B cell (primary cell): Measurements from ENCODE around the gene RPL41. TPM values are rescaled to one million over a fixed set of nuclear protein-coding genes. Genes with fewer than 3 reads are reported as not detected.

ENCODE experiments used
- ATAC-seq: fragments of 200-7000 bp; cut with Tn5 transposase; one replicate; pipeline ENCODE4 v1.10.0; 2021; ENCODE audit warnings: low read depth, mild to moderate bottlenecking, moderate number of reproducible peaks, moderate library complexity
- CTCF ChIA-PET: fragments of 350-600 bp; sonication (Branson Sonifier 250); formaldehyde crosslinking; loops from one replicate; lab custom pipeline; 2021; ENCODE audit warnings: antibody characterized with exemption, inconsistent platforms; lab: Charles Lee
- POLR2A ChIA-PET: fragments of 350-600 bp; sonication (Branson Sonifier 250); formaldehyde crosslinking; loops from one replicate; lab custom pipeline; 2021; ENCODE audit warnings: antibody characterized with exemption; lab: Charles Lee
- DNase-seq: peaks from one replicate; pipeline ENCODE4 v3.0.0; 2013
- H2AFZ ChIP-seq: 2 replicates; pipeline ENCODE4 v1.6.1; 2012; ENCODE audit warnings: mild to moderate bottlenecking, low read depth, low read length; ENCODE audit not compliant: insufficient read depth, poor library complexity, severe bottlenecking
- H3K27ac ChIP-seq, 2 donors: 1 replicate in 1 of 2; 2 replicates in 1 of 2; pipeline ENCODE4 v1.5.1; 2012 to 2013; ENCODE audit warnings: low read length in 2 of 2, mild to moderate bottlenecking in 2 of 2, moderate library complexity in 1 of 2
- H3K27me3 ChIP-seq, 4 experiments: fragments of 200-600 bp in 1 of 4; sonication (generic) in 1 of 4; replicated peaks in 1 of 4; 1 replicate in 2 of 4; 2 replicates in 2 of 4; pipeline versions ENCODE4 v1.6.1 to v1.7.0; 2013 to 2016; ENCODE audit warnings: low read length in 3 of 4, mild to moderate bottlenecking in 2 of 4, mixed read lengths in 1 of 4, moderate library complexity in 1 of 4; ENCODE audit not compliant: insufficient read depth in 4 of 4, control insufficient read depth in 3 of 4; ENCODE audit errors: control extremely low read depth in 1 of 4
- H3K36me3 ChIP-seq, 2 experiments: replicated peaks in 1 of 2; 1 replicate in 1 of 2; 2 replicates in 1 of 2; pipeline versions ENCODE4 v1.6.1 to v1.7.1; 2013; ENCODE audit warnings: low read length in 1 of 2; ENCODE audit not compliant: insufficient read depth in 2 of 2, control insufficient read depth in 1 of 2; ENCODE audit errors: control extremely low read depth in 1 of 2, extremely low read depth in 1 of 2
- H3K4me1 ChIP-seq, 2 donors: fragments of 200-600 bp in 1 of 2; sonication (generic) in 1 of 2; 1 replicate in 1 of 2; 2 replicates in 1 of 2; pipeline versions ENCODE4 v1.5.1 to v1.6.1; 2013 to 2017; ENCODE audit warnings: low read length in 2 of 2; ENCODE audit not compliant: control insufficient read depth in 2 of 2, insufficient read depth in 2 of 2
- H3K4me2 ChIP-seq: replicated peaks from 2 replicates; pipeline ENCODE3; 2012; ENCODE audit warnings: mild to moderate bottlenecking, low read depth, low read length; ENCODE audit not compliant: poor library complexity, severe bottlenecking
- H3K4me3 ChIP-seq, 5 experiments: fragments of 200-600 bp in 1 of 5; sonication (generic) in 1 of 5; 1 replicate in 3 of 5; 2 replicates in 2 of 5; pipeline versions ENCODE4 v1.5.1 to v1.7.0; 2011 to 2016; ENCODE audit warnings: low read length in 4 of 5, mild to moderate bottlenecking in 4 of 5, low read depth in 2 of 5, control low read depth in 1 of 5, moderate library complexity in 1 of 5; ENCODE audit not compliant: insufficient read depth in 1 of 5; ENCODE audit errors: control extremely low read depth in 1 of 5, extremely low read depth in 1 of 5
- H3K79me2 ChIP-seq: fragments of 200-600 bp; sonication (generic); one replicate; pipeline ENCODE4 v1.6.0; 2016; ENCODE audit warnings: low read length; ENCODE audit not compliant: control insufficient read depth, insufficient read depth
- H3K9ac ChIP-seq: fragments of 200-600 bp; sonication (generic); 2 replicates; pipeline ENCODE4 v1.6.1; 2017; ENCODE audit warnings: mild to moderate bottlenecking, low read length, moderate library complexity
- H3K9me3 ChIP-seq, 3 donors: one replicate each; pipeline versions ENCODE4 v1.6.1 to v1.7.1; 2013; ENCODE audit warnings: low read length in 2 of 3; ENCODE audit not compliant: control insufficient read depth in 2 of 3, insufficient read depth in 1 of 3; ENCODE audit errors: control extremely low read depth in 1 of 3
- H4K20me1 ChIP-seq: 2 replicates; pipeline ENCODE4 v1.6.0; 2012; ENCODE audit warnings: mild to moderate bottlenecking, low read length; ENCODE audit not compliant: insufficient read depth, control insufficient read depth, poor library complexity, severe bottlenecking
- H3K27ac Mint-ChIP-seq: one replicate; pipeline ENCODE4 v1.8.0; 2021; ENCODE audit warnings: mixed read lengths
- H3K27me3 Mint-ChIP-seq: one replicate; pipeline ENCODE4 v1.8.0; 2021; ENCODE audit warnings: mixed read lengths
- H3K4me1 Mint-ChIP-seq: one replicate; pipeline ENCODE4 v1.8.0; 2021; ENCODE audit warnings: mixed read lengths
- H3K4me3 Mint-ChIP-seq: one replicate; pipeline ENCODE4 v1.8.0; 2021; ENCODE audit warnings: mixed read lengths
- H3K9me3 Mint-ChIP-seq: one replicate; pipeline ENCODE4 v1.8.0; 2022; ENCODE audit warnings: mixed read lengths; ENCODE audit not compliant: insufficient read depth
- EZH2 ChIP-seq: IDR thresholded peaks from 2 replicates; pipeline ENCODE4 v1.6.1; 2012; ENCODE audit warnings: borderline replicate concordance, low read depth, mild to moderate bottlenecking, moderate library complexity, low read length; ENCODE audit not compliant: insufficient read depth, poor library complexity, severe bottlenecking
- WGBS: methylation state at CpG from one replicate; pipeline ENCODE4 v1.1.5; 2013; ENCODE audit warnings: missing lambda C conversion rate; ENCODE audit not compliant: insufficient coverage; 5-methylcytosine and 5-hydroxymethylcytosine counted together
- intact Hi-C: fragments of 100-400 bp; cut with micrococcal nuclease; formaldehyde crosslinking; loops from one replicate; pipeline ENCODE4 v1.10.0; 2022
- polyA plus RNA-seq: library from polyadenylated mRNA; depleted of rRNA; stranded (reverse); fragments of >200 nt; gene quantifications from 2 replicates; pipeline ENCODE4 v1.2.3, GENCODE V29; 2012
- total RNA-seq, 2 donors: library from RNA; stranded (reverse); fragments of 120-200 nt in 1 of 2; gene quantifications; 1 replicate in 1 of 2; 2 replicates in 1 of 2; pipeline versions ENCODE4 v1.2.3 to v1.2.4, GENCODE V29; 2013 to 2022
- TF ChIP-seq, protein P1 (sequence below): fragments of 200-600 bp; IDR thresholded peaks from one replicate; pipeline ENCODE4 v1.8.0; 2022; ENCODE audit warnings: antibody characterized with exemption, mild to moderate bottlenecking

RPL41 gene
- total and polyA plus RNA-seq, 2 donors (not counting 1 experiment from before 2014, with no cell fraction given): 4,738 to 10,371 TPM

DNA sequence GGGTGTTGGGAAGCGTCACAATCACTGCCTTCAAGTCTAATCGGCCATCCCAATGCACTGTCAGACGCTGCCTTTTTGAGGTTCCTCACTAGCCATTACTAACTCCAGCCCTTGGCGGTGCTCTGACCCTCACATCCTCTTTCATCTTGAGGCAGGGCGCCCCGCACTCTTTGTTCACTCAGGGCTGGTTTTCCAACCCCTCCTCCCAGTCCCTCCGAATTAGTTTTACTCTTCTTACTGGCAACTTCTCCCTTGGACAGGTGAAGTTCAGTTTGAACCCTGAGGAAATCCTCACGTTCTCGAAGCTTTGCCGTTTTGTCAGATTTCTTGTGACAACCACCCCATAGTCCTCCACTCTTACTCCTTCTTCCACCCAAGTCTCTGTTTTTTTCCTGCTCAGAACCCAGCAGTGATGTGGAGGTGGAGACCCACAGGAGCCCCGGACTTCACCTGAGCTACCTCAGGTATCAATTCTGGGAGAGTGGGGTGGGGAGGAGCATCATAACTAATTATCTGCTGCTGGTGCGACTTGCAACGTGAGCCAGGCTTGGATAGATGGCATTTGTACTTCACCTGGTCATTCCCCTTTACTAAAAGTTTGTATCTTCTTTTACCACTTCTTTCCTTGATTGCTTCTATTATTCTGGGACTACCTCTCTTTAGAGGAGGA, 2.4 kb downstream of the RPL41 start:
- Histone ChIP-seq H2AFZ (peak overlapping the region; percentile 79), H3K27me3 (no peaks in the 10 kb centered on the region), H3K4me3 (peak overlapping the region; percentile 66 to 97 (median 75)), H4K20me1 (peaks cover 4% of the 10 kb centered on the region), H3K36me3 (peaks cover 0 to 31% of the 10 kb centered on the region in 2 experiments), H3K9me3 (no peaks in the 10 kb centered on the region), H3K27ac (peak overlapping the region; percentile 85 to 94), H3K4me1 (peaks cover 17 to 30% of the 10 kb centered on the region in 2 donors), H3K9ac (peak overlapping the region; percentile 79), H3K79me2 (peaks cover 55% of the 10 kb centered on the region), H3K4me2 (peak overlapping the region; percentile 85)
- Mint-ChIP-seq H3K4me1 (peaks cover 38% of the 10 kb centered on the region), H3K27ac (peak overlapping the region; percentile 99), H3K4me3 (peak overlapping the region; percentile 99), H3K27me3 (no peaks in the 10 kb centered on the region), H3K9me3 (no peaks in the 10 kb centered on the region)
- TF ChIP-seq, protein P1, sequence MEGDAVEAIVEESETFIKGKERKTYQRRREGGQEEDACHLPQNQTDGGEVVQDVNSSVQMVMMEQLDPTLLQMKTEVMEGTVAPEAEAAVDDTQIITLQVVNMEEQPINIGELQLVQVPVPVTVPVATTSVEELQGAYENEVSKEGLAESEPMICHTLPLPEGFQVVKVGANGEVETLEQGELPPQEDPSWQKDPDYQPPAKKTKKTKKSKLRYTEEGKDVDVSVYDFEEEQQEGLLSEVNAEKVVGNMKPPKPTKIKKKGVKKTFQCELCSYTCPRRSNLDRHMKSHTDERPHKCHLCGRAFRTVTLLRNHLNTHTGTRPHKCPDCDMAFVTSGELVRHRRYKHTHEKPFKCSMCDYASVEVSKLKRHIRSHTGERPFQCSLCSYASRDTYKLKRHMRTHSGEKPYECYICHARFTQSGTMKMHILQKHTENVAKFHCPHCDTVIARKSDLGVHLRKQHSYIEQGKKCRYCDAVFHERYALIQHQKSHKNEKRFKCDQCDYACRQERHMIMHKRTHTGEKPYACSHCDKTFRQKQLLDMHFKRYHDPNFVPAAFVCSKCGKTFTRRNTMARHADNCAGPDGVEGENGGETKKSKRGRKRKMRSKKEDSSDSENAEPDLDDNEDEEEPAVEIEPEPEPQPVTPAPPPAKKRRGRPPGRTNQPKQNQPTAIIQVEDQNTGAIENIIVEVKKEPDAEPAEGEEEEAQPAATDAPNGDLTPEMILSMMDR: no peak
- TF ChIP-seq EZH2: no peak
- POLR2A ChIA-PET: interaction anchor here (0.6 to 4.4 kb wide), 15 partner anchors 9 to 381 kb away, joined by 3 to 49 read pairs (median 6); partner anchors contain the start of genes ANKRD52, ESYT1, MYL6 and MYL6B
- CTCF ChIA-PET: interaction anchor here (0.6 to 13.8 kb wide), 40 partner anchors 9 to 992 kb away, joined by 3 to 247 read pairs (median 4); partner anchors contain the start of genes ANKRD52, CNPY2, ERBB3 and ESYT1
- ATAC-seq (no peak), DNase-seq (no peak)
- under 1% methylated on average over 7 of the region's 13 CpGs for WGBS
- intact Hi-C loops: loop anchor here (1.0 to 5.0 kb wide), 20 partner anchors 7 to 1633 kb away; partner anchors contain the start of genes ANKRD52, CDK4, COQ10A and CS

DNA sequence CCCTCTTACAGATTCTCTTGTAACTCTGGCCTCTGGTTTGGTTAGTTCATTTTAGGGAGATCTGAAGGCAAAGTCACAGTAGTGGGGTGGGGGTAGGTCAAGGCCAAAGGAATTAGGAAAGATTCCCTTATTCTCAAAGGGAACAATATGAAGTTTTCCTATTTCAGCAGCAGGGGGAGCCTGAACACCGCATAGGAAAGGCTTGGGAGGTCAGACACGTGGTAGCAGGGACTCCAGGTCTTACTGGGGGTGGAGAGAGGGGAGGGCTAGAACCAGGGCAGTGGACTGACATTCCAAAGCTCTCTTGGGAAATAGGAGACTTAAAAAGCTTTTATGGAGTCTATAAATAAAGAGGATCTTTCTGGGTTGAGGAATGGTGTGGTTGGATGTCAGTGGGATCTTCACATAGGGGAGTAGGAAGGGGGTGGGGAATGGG, 2.9 kb downstream of the RPL41 start:
- H3K4me3 Mint-ChIP-seq: peak overlapping the region; percentile 99
- peak overlapping the region; percentile 79 for H3K9ac ChIP-seq
- H3K4me3 ChIP-seq: no peak overlapping the region
- CTCF ChIA-PET: interaction anchor here (0.7 to 13.8 kb wide), 24 partner anchors 8 to 348 kb away, joined by 3 to 247 read pairs (median 5); partner anchors contain the start of genes ANKRD52, COQ10A, ESYT1 and PA2G4
- peak overlapping the region; percentile 85 for H3K4me2 ChIP-seq
- POLR2A ChIA-PET: interaction anchor here (1.9 to 3.8 kb wide), 4 partner anchors 8 to 241 kb away, joined by 7 to 49 read pairs (median 26); partner anchors contain the start of genes ESYT1, RNF41, SMARCC2 and STAT2
- WGBS: 0% methylated on average over 2 of the region's 2 CpGs
- peaks cover 43% of the 10 kb centered on the region for H3K4me1 Mint-ChIP-seq
- peaks cover 17 to 30% of the 10 kb centered on the region in 2 donors for H3K4me1 ChIP-seq
- H3K27me3 Mint-ChIP-seq: no peaks in the 10 kb centered on the region
- H3K9me3 ChIP-seq: no peaks in the 10 kb centered on the region
- H3K27ac Mint-ChIP-seq: peak overlapping the region; percentile 99
- intact Hi-C loops: loop anchor here (1.0 to 5.0 kb wide), 10 partner anchors 38 to 1633 kb away; partner anchors contain the start of genes CDK4, COQ10A, DNAJC14 and MBD6
- H3K27me3 ChIP-seq: no peaks in the 10 kb centered on the region
- H3K36me3 ChIP-seq: peaks cover 0 to 31% of the 10 kb centered on the region in 2 experiments
- peak overlapping the region; percentile 79 for H2AFZ ChIP-seq
- no peaks in the 10 kb centered on the region for H3K9me3 Mint-ChIP-seq
- DNase-seq (peak; percentile 76), ATAC-seq (no peak)
- H3K27ac ChIP-seq: peak overlapping the region; percentile 85 to 94
- peaks cover 4% of the 10 kb centered on the region for H4K20me1 ChIP-seq
- TF ChIP-seq, protein P1: peak; percentile 69
- TF ChIP-seq EZH2: no peak
- H3K79me2 ChIP-seq: peaks cover 60% of the 10 kb centered on the region
